Trophoblast cell (in vitro differentiated cells and primary cell): Measurements from ENCODE around the gene OPCML.

Source experiments
- DNase-seq, 2 donors: peaks; one replicate each; pipeline ENCODE4 v3.0.0-alpha.2; 2016
- H2AFZ ChIP-seq: 2 replicates; pipeline ENCODE4 v1.6.1; 2013; ENCODE audit warnings: low read length, moderate library complexity, mild to moderate bottlenecking; ENCODE audit not compliant: insufficient read depth, poor library complexity
- H2AK5ac ChIP-seq: 2 replicates; pipeline ENCODE4 v1.6.1; 2013; ENCODE audit warnings: mild to moderate bottlenecking, low read length
- H2BK120ac ChIP-seq: 2 replicates; pipeline ENCODE4 v1.6.1; 2013; ENCODE audit warnings: low read length, mild to moderate bottlenecking, moderate library complexity; ENCODE audit not compliant: insufficient read depth, poor library complexity
- H2BK12ac ChIP-seq: 2 replicates; pipeline ENCODE4 v1.6.1; 2013; ENCODE audit warnings: mild to moderate bottlenecking, low read length, moderate library complexity
- H2BK5ac ChIP-seq: 2 replicates; pipeline ENCODE4 v1.6.1; 2013; ENCODE audit warnings: low read length, low read depth, moderate library complexity, mild to moderate bottlenecking; ENCODE audit not compliant: poor library complexity
- H3K14ac ChIP-seq: 2 replicates; pipeline ENCODE4 v1.6.1; 2013; ENCODE audit warnings: mild to moderate bottlenecking, low read length
- H3K18ac ChIP-seq: 2 replicates; pipeline ENCODE4 v1.6.1; 2013; ENCODE audit warnings: mild to moderate bottlenecking, low read length
- H3K23ac ChIP-seq: 2 replicates; pipeline ENCODE4 v1.6.1; 2013; ENCODE audit warnings: low read length
- H3K27ac ChIP-seq: 2 replicates; pipeline ENCODE4 v1.5.1; 2013; ENCODE audit warnings: low read depth, mild to moderate bottlenecking, inconsistent platforms, low read length, moderate library complexity
- H3K27me3 ChIP-seq: 2 replicates; pipeline ENCODE4 v1.6.1; 2013; ENCODE audit warnings: inconsistent platforms, mild to moderate bottlenecking, low read length, moderate library complexity; ENCODE audit not compliant: insufficient read depth
- H3K36me3 ChIP-seq, 2 experiments: 1 replicate in 1 of 2; 2 replicates in 1 of 2; pipeline ENCODE4 v1.6.1; 2013; ENCODE audit warnings: low read length in 2 of 2, mild to moderate bottlenecking in 2 of 2, moderate library complexity in 1 of 2; ENCODE audit not compliant: insufficient read depth in 2 of 2, control insufficient read depth in 1 of 2
- H3K4ac ChIP-seq: 2 replicates; pipeline ENCODE4 v1.6.1; 2013; ENCODE audit warnings: low read depth, mild to moderate bottlenecking, low read length, moderate library complexity
- H3K4me1 ChIP-seq, 2 experiments: 1 replicate in 1 of 2; 2 replicates in 1 of 2; pipeline ENCODE4 v1.6.1; 2013; ENCODE audit warnings: low read length in 2 of 2, mild to moderate bottlenecking in 2 of 2, moderate library complexity in 1 of 2; ENCODE audit not compliant: insufficient read depth in 2 of 2, control insufficient read depth in 1 of 2
- H3K4me2 ChIP-seq: 2 replicates; pipeline ENCODE4 v1.6.1; 2013; ENCODE audit warnings: inconsistent platforms, mild to moderate bottlenecking, low read length, moderate library complexity
- H3K4me3 ChIP-seq: 2 replicates; pipeline ENCODE4 v1.5.1; 2013; ENCODE audit warnings: mild to moderate bottlenecking, low read depth, low read length, inconsistent platforms
- H3K79me1 ChIP-seq: one replicate; pipeline ENCODE4 v1.6.1; 2013; ENCODE audit warnings: low read length
- H3K79me2 ChIP-seq: 2 replicates; pipeline ENCODE4 v1.6.1; 2013; ENCODE audit warnings: low read length, mild to moderate bottlenecking; ENCODE audit not compliant: control insufficient read depth, insufficient read depth, poor library complexity
- H3K9ac ChIP-seq: 2 replicates; pipeline ENCODE4 v1.6.1; 2013; ENCODE audit warnings: mild to moderate bottlenecking, low read length
- H3K9me3 ChIP-seq: 2 replicates; pipeline ENCODE4 v1.6.1; 2013; ENCODE audit warnings: low read depth, mild to moderate bottlenecking, control low read depth, inconsistent platforms, low read length; ENCODE audit not compliant: insufficient read depth
- H4K12ac ChIP-seq: 2 replicates; pipeline ENCODE4 v1.6.1; 2013; ENCODE audit warnings: low read depth, mild to moderate bottlenecking, low read length, moderate library complexity
- H4K8ac ChIP-seq: 2 replicates; pipeline ENCODE4 v1.6.1; 2013; ENCODE audit warnings: low read depth, mild to moderate bottlenecking, low read length, moderate library complexity
- H4K91ac ChIP-seq: one replicate; pipeline ENCODE4 v1.6.1; 2013; ENCODE audit warnings: low read depth, mild to moderate bottlenecking, low read length, moderate library complexity
- WGBS: extraction: QIAGEN DNeasy Blood & Tissue Kit; methylation state at CpG from one replicate; pipeline ENCODE4 v1.1.7; 2013; ENCODE audit warnings: missing lambda C conversion rate; ENCODE audit not compliant: insufficient read length, insufficient coverage; ENCODE audit errors: extremely low coverage; 5-methylcytosine and 5-hydroxymethylcytosine counted together

The OPCML gene

GRCh38 chr11:132463295-132464002 lies 1068.9 kb downstream of the OPCML start:
- no CpG with 5 or more reads among the region's 3 CpGs for WGBS
- no peak overlapping the region for H3K9ac ChIP-seq
- no peak overlapping the region for H2BK12ac ChIP-seq
- no peak overlapping the region for H3K18ac ChIP-seq
- no peak overlapping the region for H2AFZ ChIP-seq
- no peaks in the 10 kb centered on the region for H3K36me3 ChIP-seq
- no peaks in the 10 kb centered on the region for H3K79me1 ChIP-seq
- no peak overlapping the region for H2BK120ac ChIP-seq
- no peak overlapping the region for H4K8ac ChIP-seq
- H3K4me1 ChIP-seq = no peaks in the 10 kb centered on the region
- H4K91ac ChIP-seq = no peak overlapping the region
- no peaks in the 10 kb centered on the region for H3K79me2 ChIP-seq
- H3K4me3 ChIP-seq = no peak overlapping the region
- no peak overlapping the region for H4K12ac ChIP-seq
- H2AK5ac ChIP-seq = no peak overlapping the region
- DNase-seq = no peak
- no peak overlapping the region for H3K14ac ChIP-seq
- no peak overlapping the region for H3K27ac ChIP-seq
- no peak overlapping the region for H3K4ac ChIP-seq
- H3K23ac ChIP-seq = no peak overlapping the region
- no peak overlapping the region for H3K4me2 ChIP-seq
- no peaks in the 10 kb centered on the region for H3K27me3 ChIP-seq
- no peaks in the 10 kb centered on the region for H3K9me3 ChIP-seq
- no peak overlapping the region for H2BK5ac ChIP-seq

- H3K4me1 ChIP-seq = no peaks in the 10 kb centered on the region
- no peak overlapping the region for H3K9ac ChIP-seq
- no peak overlapping the region for H2BK12ac ChIP-seq
- no peak overlapping the region for H2BK5ac ChIP-seq
- WGBS = no CpG with 5 or more reads among the region's 1 CpG
- H3K14ac ChIP-seq = no peak overlapping the region
- no peak overlapping the region for H2AK5ac ChIP-seq
- no peak overlapping the region for H2BK120ac ChIP-seq
- no peak overlapping the region for H3K4me3 ChIP-seq
- no peak overlapping the region for H3K23ac ChIP-seq
- no peak overlapping the region for H4K12ac ChIP-seq
- no peak overlapping the region for H4K8ac ChIP-seq
- H3K36me3 ChIP-seq = no peaks in the 10 kb centered on the region
- no peaks in the 10 kb centered on the region for H3K27me3 ChIP-seq
- H3K9me3 ChIP-seq = no peaks in the 10 kb centered on the region
- H3K18ac ChIP-seq = no peak overlapping the region
- no peak overlapping the region for H4K91ac ChIP-seq
- no peaks in the 10 kb centered on the region for H3K79me1 ChIP-seq
- no peaks in the 10 kb centered on the region for H3K79me2 ChIP-seq
- DNase-seq = no peak
- no peak overlapping the region for H3K4ac ChIP-seq
- no peak overlapping the region for H3K4me2 ChIP-seq
- H3K27ac ChIP-seq = no peak overlapping the region
- no peak overlapping the region for H2AFZ ChIP-seq
Observed at GRCh38 chr11:132459736-132460135, 1072.6 kb downstream of the OPCML start.

- Histone ChIP-seq H3K4ac (no peak overlapping the region), H2BK5ac (no peak overlapping the region), H3K23ac (no peak overlapping the region), H3K79me2 (no peaks in the 10 kb centered on the region), H3K4me3 (no peak overlapping the region), H3K27me3 (no peaks in the 10 kb centered on the region), H4K91ac (no peak overlapping the region), H3K79me1 (no peaks in the 10 kb centered on the region), H3K4me2 (no peak overlapping the region), H2BK120ac (no peak overlapping the region), H3K18ac (no peak overlapping the region), H3K9me3 (no peaks in the 10 kb centered on the region), H3K36me3 (no peaks in the 10 kb centered on the region), H3K4me1 (peaks cover 0 to under 1% of the 10 kb centered on the region in 2 experiments), H3K9ac (no peak overlapping the region), H2AFZ (no peak overlapping the region), H4K12ac (no peak overlapping the region), H4K8ac (no peak overlapping the region), H3K14ac (no peak overlapping the region), H3K27ac (no peak overlapping the region), H2BK12ac (no peak overlapping the region), H2AK5ac (no peak overlapping the region)
- no CpG with 5 or more reads among the region's 2 CpGs for WGBS
- no peak for DNase-seq
Observed at GRCh38 chr11:132457445-132457844, 1074.9 kb downstream of the OPCML start.

GRCh38 chr11:132456751-132457328 lies 1075.5 kb downstream of the OPCML start:
- H4K8ac ChIP-seq = no peak overlapping the region
- no peak overlapping the region for H3K4me3 ChIP-seq
- peaks cover 3 to 4% of the 10 kb centered on the region in 2 experiments for H3K4me1 ChIP-seq
- no peak overlapping the region for H2AK5ac ChIP-seq
- H3K36me3 ChIP-seq = no peaks in the 10 kb centered on the region
- H4K12ac ChIP-seq = no peak overlapping the region
- no peak overlapping the region for H3K9ac ChIP-seq
- no peak overlapping the region for H3K23ac ChIP-seq
- no peak overlapping the region for H2BK5ac ChIP-seq
- H3K4ac ChIP-seq = no peak overlapping the region
- WGBS = no CpG with 5 or more reads among the region's 8 CpGs
- DNase-seq = no peak
- no peak overlapping the region for H3K4me2 ChIP-seq
- H3K18ac ChIP-seq = no peak overlapping the region
- no peak overlapping the region for H3K14ac ChIP-seq
- no peak overlapping the region for H3K27ac ChIP-seq
- H2BK120ac ChIP-seq = no peak overlapping the region
- no peaks in the 10 kb centered on the region for H3K79me2 ChIP-seq
- H4K91ac ChIP-seq = no peak overlapping the region
- no peak overlapping the region for H2AFZ ChIP-seq
- no peaks in the 10 kb centered on the region for H3K79me1 ChIP-seq
- H3K27me3 ChIP-seq = no peaks in the 10 kb centered on the region
- no peaks in the 10 kb centered on the region for H3K9me3 ChIP-seq
- H2BK12ac ChIP-seq = no peak overlapping the region
